ENCODE results near the gene SVIL. TPM values are rescaled to one million over a fixed set of nuclear protein-coding genes. Genes with fewer than 3 reads are reported as not detected.
"Not testable (repeated sequence)": the region's sequence is repeated elsewhere in the genome, so short reads cannot be mapped to it uniquely, and the experiment has no call there.

Gene SVIL
- total RNA-seq, 1 experiment from 2014 or later = 15.3 TPM

DNA sequence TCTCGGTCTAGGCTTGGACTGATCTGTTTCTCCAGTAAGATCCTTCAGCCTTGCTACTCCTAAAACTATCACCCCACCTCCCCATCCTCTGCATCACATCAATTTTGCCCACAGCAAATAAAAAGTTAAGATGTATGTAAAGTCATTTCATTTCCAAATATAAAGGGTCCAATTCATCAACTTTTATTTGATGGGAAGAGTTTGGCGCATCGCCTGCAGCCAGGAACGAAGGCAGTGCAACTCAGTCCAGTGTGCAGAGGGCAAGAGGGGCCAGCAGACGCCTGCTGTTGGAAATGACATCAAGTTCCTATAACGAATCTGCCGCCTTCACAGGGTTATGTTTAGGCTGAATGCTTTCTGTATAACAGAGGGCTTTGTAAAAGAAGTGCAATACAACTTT is 97.0 kb downstream of the SVIL start:
- H3T11ph ChIP-seq (ENCODE audit: low read length) = no peak overlapping the region
- H4K5ac ChIP-seq (ENCODE audit: insufficient read length, low read depth, low read length) = no peak overlapping the region
- H3K4ac ChIP-seq (ENCODE audit: low read depth, low read length) = no peak overlapping the region
- peaks cover 3% of the 10 kb centered on the region; the same call in 1 of the 2 replicates for H3K4me1 ChIP-seq (ENCODE audit: insufficient read depth, low read length)
- no peak overlapping the region for H3K9ac ChIP-seq (ENCODE audit: extremely low read depth, insufficient read length, low read length)
- H2BK15ac ChIP-seq (ENCODE audit: low read depth, low read length) = no peak overlapping the region
- WGBS (ENCODE audit: extremely low coverage, insufficient read length, low lambda C conversion rate) = no CpG with 5 or more reads among the region's 7 CpGs
- no peak overlapping the region for H4K8ac ChIP-seq (replicated peaks; ENCODE audit: insufficient read length, low read depth, low read length)
- Mint-ChIP-seq H3K36me3 (ENCODE audit: insufficient read depth in 1 of 3, low read depth in 3 of 3) (no peaks in the 10 kb centered on the region), H3K4me1 (peaks cover 47 to 55% of the 10 kb centered on the region in 2 experiments), H3K9me3 (no peaks in the 10 kb centered on the region), H3K4me3 (no peak overlapping the region), H3K27me3 (ENCODE audit: low read depth) (no peaks in the 10 kb centered on the region), H3K27ac (no peak overlapping the region)
- no peaks in the 10 kb centered on the region for H3K27me3 ChIP-seq (ENCODE audit: insufficient read depth, low read length)
- no peak overlapping the region for H4K91ac ChIP-seq (ENCODE audit: insufficient read length, low read depth, low read length)
- no peaks in the 10 kb centered on the region for H3K79me1 ChIP-seq (ENCODE audit: insufficient read depth, low read depth, low read length, poor library complexity, severe bottlenecking)
- H3K23me2 ChIP-seq (ENCODE audit: insufficient read length, low read depth, low read length, poor library complexity, severe bottlenecking) = no peaks in the 10 kb centered on the region
- H3K4me2 ChIP-seq (ENCODE audit: insufficient read depth, insufficient read length, low read length) = no peak overlapping the region
- no peak overlapping the region for H2BK120ac ChIP-seq (ENCODE audit: low read depth, low read length, poor library complexity, severe bottlenecking)
- no peak overlapping the region for H3K56ac ChIP-seq (ENCODE audit: insufficient read length, low read depth, low read length)
- TF ChIP-seq, protein P1, sequence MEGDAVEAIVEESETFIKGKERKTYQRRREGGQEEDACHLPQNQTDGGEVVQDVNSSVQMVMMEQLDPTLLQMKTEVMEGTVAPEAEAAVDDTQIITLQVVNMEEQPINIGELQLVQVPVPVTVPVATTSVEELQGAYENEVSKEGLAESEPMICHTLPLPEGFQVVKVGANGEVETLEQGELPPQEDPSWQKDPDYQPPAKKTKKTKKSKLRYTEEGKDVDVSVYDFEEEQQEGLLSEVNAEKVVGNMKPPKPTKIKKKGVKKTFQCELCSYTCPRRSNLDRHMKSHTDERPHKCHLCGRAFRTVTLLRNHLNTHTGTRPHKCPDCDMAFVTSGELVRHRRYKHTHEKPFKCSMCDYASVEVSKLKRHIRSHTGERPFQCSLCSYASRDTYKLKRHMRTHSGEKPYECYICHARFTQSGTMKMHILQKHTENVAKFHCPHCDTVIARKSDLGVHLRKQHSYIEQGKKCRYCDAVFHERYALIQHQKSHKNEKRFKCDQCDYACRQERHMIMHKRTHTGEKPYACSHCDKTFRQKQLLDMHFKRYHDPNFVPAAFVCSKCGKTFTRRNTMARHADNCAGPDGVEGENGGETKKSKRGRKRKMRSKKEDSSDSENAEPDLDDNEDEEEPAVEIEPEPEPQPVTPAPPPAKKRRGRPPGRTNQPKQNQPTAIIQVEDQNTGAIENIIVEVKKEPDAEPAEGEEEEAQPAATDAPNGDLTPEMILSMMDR (conservative IDR thresholded peaks at IDR 0.05) = no peak
- H2BK20ac ChIP-seq (ENCODE audit: low read depth, low read length, poor library complexity, severe bottlenecking) = no peak overlapping the region
- H3K14ac ChIP-seq (ENCODE audit: insufficient read depth, low read length) = no peak overlapping the region
- H2BK12ac ChIP-seq (ENCODE audit: insufficient read length, low read depth, low read length) = no peak overlapping the region
- no peak overlapping the region for H2BK5ac ChIP-seq (ENCODE audit: insufficient read length, low read length)
- DNase-seq = no peak
- H3K18ac ChIP-seq (ENCODE audit: insufficient read length, low read depth, low read length) = no peak overlapping the region
- H2AFZ ChIP-seq (ENCODE audit: low read length) = no peak overlapping the region
- no peak overlapping the region for H2AK5ac ChIP-seq (ENCODE audit: insufficient read length, low read length)
- H4K20me1 ChIP-seq (ENCODE audit: control insufficient read depth, insufficient read depth, insufficient read length) = no peaks in the 10 kb centered on the region
- no peak overlapping the region for H3K27ac ChIP-seq (ENCODE audit: insufficient read length, low read depth, low read length)
- no peak overlapping the region for H3K23ac ChIP-seq (ENCODE audit: insufficient read length, low read depth, low read length)
- H3K9me3 ChIP-seq (ENCODE audit: control insufficient read depth, low read depth, low read length) = no peaks in the 10 kb centered on the region
- no peaks in the 10 kb centered on the region for H3K79me2 ChIP-seq (ENCODE audit: insufficient read depth, low read length)

DNA sequence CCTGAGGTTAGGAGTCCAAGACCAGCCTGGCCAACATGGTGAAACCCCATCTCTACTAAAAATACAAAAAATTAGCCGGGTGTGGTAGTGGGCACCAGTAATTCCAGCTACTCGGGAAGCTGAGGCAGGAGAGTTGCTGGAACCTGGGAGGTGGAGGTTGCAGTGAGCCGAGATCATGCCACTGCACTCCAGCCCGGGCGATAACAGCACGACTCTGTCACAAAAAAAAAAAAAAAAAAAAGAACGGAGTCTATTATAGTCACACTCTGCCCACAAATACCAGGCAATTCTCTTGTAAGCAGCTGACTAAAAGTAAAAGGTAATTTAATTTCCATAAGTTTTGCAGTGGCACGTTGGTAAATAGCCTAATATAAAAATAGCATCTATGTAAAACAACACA is 98.1 kb downstream of the SVIL start:
- not testable (repeated sequence) for H3K56ac ChIP-seq (ENCODE audit: insufficient read length, low read depth, low read length); H3K79me1 ChIP-seq (ENCODE audit: insufficient read depth, low read depth, low read length, poor library complexity, severe bottlenecking); H3K9ac ChIP-seq (ENCODE audit: extremely low read depth, insufficient read length, low read length); H3K9me3 ChIP-seq (ENCODE audit: control insufficient read depth, low read depth, low read length); H3K27ac Mint-ChIP-seq; H2BK12ac ChIP-seq (ENCODE audit: insufficient read length, low read depth, low read length); H3K4ac ChIP-seq (ENCODE audit: low read depth, low read length); H3T11ph ChIP-seq (ENCODE audit: low read length); H3K4me2 ChIP-seq (ENCODE audit: insufficient read depth, insufficient read length, low read length); H3K18ac ChIP-seq (ENCODE audit: insufficient read length, low read depth, low read length); H3K36me3 Mint-ChIP-seq (ENCODE audit: insufficient read depth in 1 of 3, low read depth in 3 of 3); H2BK5ac ChIP-seq (ENCODE audit: insufficient read length, low read length); H2AK5ac ChIP-seq (ENCODE audit: insufficient read length, low read length); H3K27ac ChIP-seq (ENCODE audit: insufficient read length, low read depth, low read length); H4K8ac ChIP-seq (replicated peaks; ENCODE audit: insufficient read length, low read depth, low read length); H3K4me1 ChIP-seq (ENCODE audit: insufficient read depth, low read length); H3K27me3 ChIP-seq (ENCODE audit: insufficient read depth, low read length); H3K4me3 Mint-ChIP-seq; H4K91ac ChIP-seq (ENCODE audit: insufficient read length, low read depth, low read length); H3K14ac ChIP-seq (ENCODE audit: insufficient read depth, low read length); H4K20me1 ChIP-seq (ENCODE audit: control insufficient read depth, insufficient read depth, insufficient read length); H3K23me2 ChIP-seq (ENCODE audit: insufficient read length, low read depth, low read length, poor library complexity, severe bottlenecking); H2AFZ ChIP-seq (ENCODE audit: low read length); DNase-seq; H2BK120ac ChIP-seq (ENCODE audit: low read depth, low read length, poor library complexity, severe bottlenecking); H2BK20ac ChIP-seq (ENCODE audit: low read depth, low read length, poor library complexity, severe bottlenecking); H3K9me3 Mint-ChIP-seq; H3K23ac ChIP-seq (ENCODE audit: insufficient read length, low read depth, low read length); H3K79me2 ChIP-seq (ENCODE audit: insufficient read depth, low read length); H4K5ac ChIP-seq (ENCODE audit: insufficient read length, low read depth, low read length); H2BK15ac ChIP-seq (ENCODE audit: low read depth, low read length); H3K27me3 Mint-ChIP-seq (ENCODE audit: low read depth)
- H3K4me1 Mint-ChIP-seq = peaks cover 41 to 48% of the 10 kb centered on the region in 2 experiments
- WGBS (ENCODE audit: extremely low coverage, insufficient read length, low lambda C conversion rate) = no CpG with 5 or more reads among the region's 8 CpGs
